ENCODE measurements around the gene ZNF625. TPM values are rescaled to one million over a fixed set of nuclear protein-coding genes. Genes with fewer than 3 reads are reported as not detected.

ZNF625 gene
- polyA plus RNA-seq, 3 donors = 0.62 to 3.8 (median 0.72) TPM

Other genes starting within 250 kb of the ZNF625 start
- 1 to 10 TPM; 3.7 to 6.2 (median 4.4) TPM for gene ZNF700, start 231.6 kb downstream of the ZNF625 start, polyA plus RNA-seq
- gene ZNF763, start 191.7 kb downstream of the ZNF625 start, polyA plus RNA-seq = 1 to 10 TPM in 2 of 3 donors, under 1 TPM in 1; 0.79 to 2.4 (median 2.0) TPM
- gene ZNF433, start 121.1 kb downstream of the ZNF625 start, polyA plus RNA-seq = 1 to 10 TPM; 1.6 to 4.3 (median 2.5) TPM
- gene ZNF878, start 103.8 kb downstream of the ZNF625 start, polyA plus RNA-seq = under 1 TPM in 2 of 3 donors, not detected in 1; 0.16 to 0.31 TPM
- 1 to 10 TPM; 1.1 to 3.2 (median 1.5) TPM for gene ZNF844, start 92.0 kb downstream of the ZNF625 start, polyA plus RNA-seq
- gene ZNF20, start 16.4 kb downstream of the ZNF625 start, polyA plus RNA-seq = 1 to 10 TPM; 1.1 to 1.7 (median 1.3) TPM
- gene ZNF136, start 6.4 kb upstream of the ZNF625 start, polyA plus RNA-seq = 1 to 10 TPM; 1.9 to 3.4 (median 2.8) TPM
- 1 to 10 TPM; 3.3 to 4.4 (median 3.9) TPM for gene ZNF44, start 138.1 kb upstream of the ZNF625 start, polyA plus RNA-seq
- 1 to 10 TPM in 2 of 3 donors, under 1 TPM in 1; 0.67 to 1.2 (median 1.1) TPM for gene ZNF563, start 176.9 kb upstream of the ZNF625 start, polyA plus RNA-seq
- 1 to 10 TPM in 2 of 3 donors, under 1 TPM in 1; 0.67 to 1.3 (median 1.0) TPM for gene ZNF442, start 208.9 kb upstream of the ZNF625 start, polyA plus RNA-seq
- 1 to 10 TPM; 1.4 to 3.6 (median 2.5) TPM for gene ZNF799, start 244.5 kb upstream of the ZNF625 start, polyA plus RNA-seq